HT1080 (cell line): Measurements from ENCODE around the gene TMEM184A. TPM values are rescaled to one million over a fixed set of nuclear protein-coding genes. Genes with fewer than 3 reads are reported as not detected.
A peak's percentile ranks its signal among the peaks of the same experiment; 100 is the strongest.
"Not testable (repeated sequence)": the region's sequence is repeated elsewhere in the genome, so short reads cannot be mapped to it uniquely, and the experiment has no call there.

Experiments used
- DNase-seq: peaks from one replicate; pipeline ENCODE4 v3.0.0-alpha.2; 2015; ENCODE audit warnings: low read depth
- total RNA-seq: library from RNA; depleted of rRNA; stranded (reverse); fragments of >200 nt; shearing (Covaris generic); gene quantifications from 2 replicates; pipeline ENCODE4 v1.2.3, GENCODE V29; 2014

TMEM184A gene
- total RNA-seq, 1 experiment from 2014 or later, result 1.5 TPM

GRCh38 chr7:1590887-1591286 is 34.9 kb upstream of the TMEM184A start:
- no peak for DNase-seq

DNA sequence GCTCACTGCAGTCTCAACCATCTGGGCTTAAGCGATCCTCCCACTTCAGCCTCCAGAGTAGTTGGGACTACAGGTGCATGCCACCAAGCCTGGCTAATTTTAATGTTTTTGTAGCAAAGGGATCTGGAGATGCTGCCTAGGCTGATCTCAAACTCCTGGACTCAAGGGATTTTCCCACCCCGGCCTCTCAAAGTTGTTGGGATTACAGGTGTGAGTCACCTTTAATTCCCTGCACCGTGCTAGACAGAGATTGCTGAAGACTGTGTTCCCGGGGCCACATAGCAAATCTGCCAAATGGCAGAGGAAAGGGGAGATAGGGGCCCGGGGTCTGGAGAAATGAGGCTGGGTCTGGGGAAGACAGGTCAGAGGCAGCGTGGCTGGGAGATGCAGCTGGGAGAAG is 34.5 kb upstream of the TMEM184A start:
- DNase-seq, result no peak

GRCh38 chr7:1588978-1589377 is 33.0 kb upstream of the TMEM184A start:
- no peak for DNase-seq

GRCh38 chr7:1587738-1588137 is 31.7 kb upstream of the TMEM184A start:
- DNase-seq, result no peak

GRCh38 chr7:1586827-1587705 is 31.1 kb upstream of the TMEM184A start:
- DNase-seq, result no peak

- no peak for DNase-seq
Observed at GRCh38 chr7:1586126-1586826, 30.3 kb upstream of the TMEM184A start.

DNA sequence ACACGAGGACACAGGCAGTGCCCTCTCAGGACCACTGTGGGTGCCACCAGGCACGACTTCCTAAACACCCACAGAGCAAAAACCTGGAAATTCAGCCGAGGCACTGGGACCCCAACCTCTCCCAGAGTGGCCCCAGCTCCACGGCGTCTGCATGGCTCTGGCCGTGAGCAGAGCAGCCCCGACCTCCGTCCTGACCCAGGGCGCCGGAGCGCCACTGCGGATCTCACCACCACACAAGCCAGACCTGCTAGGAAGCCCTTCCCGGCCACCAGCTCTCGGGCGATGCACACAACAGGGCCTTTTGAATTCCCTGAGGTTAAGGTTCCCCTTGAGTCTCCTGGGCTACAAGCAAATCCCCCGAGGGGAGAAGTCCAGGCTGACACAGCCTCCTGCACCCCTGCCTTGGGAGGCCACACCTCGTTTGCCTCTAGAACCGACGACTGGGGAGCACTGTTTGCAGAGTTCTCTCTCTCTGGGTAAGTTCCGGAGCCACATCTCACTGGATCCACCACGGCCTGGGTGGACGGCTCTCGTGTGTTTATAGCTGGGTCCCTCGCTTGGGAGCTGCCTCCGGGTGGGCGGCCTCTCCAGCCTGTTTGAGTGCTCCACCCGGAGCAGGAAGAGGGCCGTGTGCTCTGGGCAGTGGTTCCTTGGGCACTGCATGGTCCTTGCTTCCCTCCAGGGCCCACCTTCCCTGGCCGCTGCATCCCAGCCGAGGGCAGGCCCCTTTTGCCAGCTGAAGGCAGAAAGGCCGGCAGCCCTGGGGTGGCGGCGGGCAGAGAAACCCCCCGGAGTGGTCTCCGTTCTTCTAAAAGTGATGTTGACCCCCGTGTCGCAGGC is 29.4 kb upstream of the TMEM184A start:
- DNase-seq, result no peak

DNA sequence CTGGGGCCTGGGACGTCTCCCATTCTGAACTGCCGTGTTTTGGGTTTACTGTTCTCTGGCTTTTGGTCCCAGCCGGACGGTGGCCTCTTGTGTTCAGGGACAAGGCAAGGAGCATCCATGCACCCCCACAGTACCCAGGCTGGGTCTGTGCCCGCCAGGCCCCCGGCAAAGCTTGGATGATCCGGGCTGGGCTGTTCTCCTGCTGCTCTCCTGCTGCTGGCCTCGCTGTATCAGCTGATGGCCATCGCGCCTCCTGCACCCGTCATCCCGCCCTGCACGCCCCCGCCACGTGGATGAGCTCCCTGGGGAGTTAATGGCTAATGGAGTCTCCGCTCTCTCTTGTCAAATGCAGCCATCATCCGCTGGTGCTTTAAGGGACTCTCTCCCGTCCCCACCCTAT is 28.7 kb upstream of the TMEM184A start:
- no peak for DNase-seq

- not testable (repeated sequence) for DNase-seq
Observed at GRCh38 chr7:1583241-1583930, 27.4 kb upstream of the TMEM184A start.

DNA sequence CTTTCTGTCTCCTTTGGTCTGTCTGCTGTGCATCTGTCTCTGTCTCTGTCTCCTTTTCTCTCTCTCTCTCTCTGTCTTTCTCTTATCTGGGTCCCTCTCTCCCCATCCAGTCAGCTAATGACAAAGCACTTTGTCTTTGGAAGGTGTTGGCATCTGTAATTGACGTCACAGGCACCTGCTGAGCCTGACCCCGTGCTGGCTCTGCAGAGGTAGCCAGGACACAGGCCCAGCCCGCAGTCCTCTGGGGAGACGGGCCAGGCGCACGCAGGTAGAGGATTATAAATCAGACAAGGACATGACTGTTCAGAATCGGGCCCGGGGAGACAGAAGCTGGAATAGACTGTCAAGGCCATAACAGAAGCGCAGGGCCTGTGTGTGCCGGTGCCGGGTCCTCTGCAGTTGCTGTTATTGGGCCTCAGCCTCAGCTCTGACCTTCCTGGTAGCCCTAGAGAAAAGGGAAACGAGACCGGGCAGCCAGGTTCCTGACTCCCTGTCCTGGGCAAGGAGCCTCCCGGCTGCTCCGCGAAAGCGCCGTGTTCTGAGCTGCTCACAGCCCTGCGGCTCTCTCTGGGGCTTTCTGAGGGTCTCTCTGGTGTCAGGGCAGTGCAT is 24.5 kb upstream of the TMEM184A start:
- DNase-seq, result no peak

GRCh38 chr7:1579481-1580421 is 23.7 kb upstream of the TMEM184A start:
- DNase-seq, result peak; percentile 55

DNA sequence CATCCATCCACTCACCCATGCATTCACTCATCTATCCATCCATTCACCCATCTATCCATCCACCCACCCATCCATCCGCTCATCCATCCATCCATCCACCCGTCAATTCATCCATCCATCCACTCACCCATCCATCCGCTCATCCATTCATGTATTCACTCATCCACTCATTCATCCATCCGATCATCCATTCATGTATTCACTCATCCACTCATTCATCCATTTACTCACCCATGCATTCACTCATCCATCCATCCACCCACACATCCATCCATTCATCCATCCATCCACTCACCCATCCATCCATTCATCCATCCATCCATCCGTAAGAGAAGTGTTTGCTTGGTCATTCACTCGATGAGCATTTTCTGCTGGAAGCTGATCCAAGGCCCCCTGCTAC is 22.5 kb upstream of the TMEM184A start:
- no peak for DNase-seq

- no peak for DNase-seq
Observed at GRCh38 chr7:1576521-1577253, 20.7 kb upstream of the TMEM184A start.

- DNase-seq, result no peak
Observed at GRCh38 chr7:1575809-1576208, 19.8 kb upstream of the TMEM184A start.

DNA sequence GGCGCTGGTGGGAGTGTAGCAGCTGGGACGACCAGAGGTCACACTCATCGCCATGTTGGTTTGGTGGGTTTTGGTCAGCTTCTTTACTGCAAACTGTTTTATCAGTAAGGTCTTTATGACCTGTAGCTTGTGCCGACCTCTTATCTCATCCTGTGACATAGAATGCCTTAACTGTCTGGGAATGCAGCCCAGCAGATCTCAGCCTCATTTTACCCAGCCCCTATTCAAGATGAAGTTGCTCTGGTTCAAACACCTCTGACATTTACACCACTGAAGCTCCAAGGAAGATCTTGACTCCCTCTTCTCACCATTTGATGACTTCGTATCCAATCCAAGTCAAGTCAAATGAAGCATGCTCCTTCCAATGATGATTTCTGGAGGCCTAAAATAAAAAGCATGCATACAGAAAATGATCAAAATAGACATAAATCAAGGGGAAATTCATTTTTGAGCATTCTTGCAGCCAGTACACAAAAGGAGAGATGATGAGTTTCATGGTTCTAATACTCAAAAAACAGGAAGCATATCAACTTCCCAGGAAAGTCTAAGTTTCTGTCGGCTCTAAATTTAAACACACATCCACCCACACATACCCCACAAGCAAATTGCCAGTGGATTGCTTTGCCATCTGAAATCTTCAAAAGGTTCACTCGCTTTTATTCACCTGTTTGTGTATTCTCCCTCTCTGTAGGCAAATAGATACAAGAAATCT is 16.3 kb upstream of the TMEM184A start:
- no peak for DNase-seq

- peak; percentile 79 for DNase-seq
Observed at GRCh38 chr7:1569833-1570632, 14.0 kb upstream of the TMEM184A start, which contains the start of gene PSMG3. PSMG3 (minus strand) TSS chr7:1570032; CDS start chr7:1569339, 693 bp downstream.

GRCh38 chr7:1569440-1569832 is 13.4 kb upstream of the TMEM184A start:
- peak; percentile 25 for DNase-seq
